HCT116 (cell line): Measurements from ENCODE around the gene CD58. TPM values are rescaled to one million over a fixed set of nuclear protein-coding genes. Genes with fewer than 3 reads are reported as not detected.

Experiments
- ATAC-seq: fragments of 200-7000 bp; cut with Tn5 transposase; 2 replicates; pipeline ENCODE4 v1.9.1; 2020; ENCODE audit warnings: mild to moderate bottlenecking, moderate library complexity
- BruUV-seq: library from RNA; stranded (reverse); fragments of 400-500 nt; replicated peaks from 2 replicates; lab custom pipeline; 2021; lab: Mats Ljungman, UMichigan
- CTCF ChIA-PET: fragments of 300-600 bp; sonication (Branson Sonifier 250); formaldehyde crosslinking; loops from one replicate; lab custom pipeline; 2021; ENCODE audit warnings: antibody characterized with exemption; lab: Charles Lee
- POLR2A ChIA-PET: fragments of 300-600, 350-600 bp; sonication (Branson Sonifier 250); formaldehyde crosslinking; loops from one replicate; lab custom pipeline; 2021; ENCODE audit warnings: antibody characterized with exemption; lab: Charles Lee
- RAD21 ChIA-PET, 2 experiments: fragments of 300-600 bp; sonication (Branson Sonifier 250); formaldehyde crosslinking; loops; one replicate each; lab custom pipeline; 2023; ENCODE audit warnings: low total read pairs in 2 of 2; ENCODE audit not compliant: uncharacterized antibody in 2 of 2, unreplicated experiment in 2 of 2, low non-redundant PET in 1 of 2; lab: Charles Lee
- DNase-seq: peaks from one replicate; pipeline ENCODE4 v3.0.0-alpha.2; 2010; ENCODE audit warnings: low read depth, low spot score
- H2AFZ ChIP-seq: fragments of 200-600 bp; shearing (Covaris generic), sonication (generic); 2 replicates; pipeline ENCODE4 v1.6.1; 2017; ENCODE audit warnings: low read depth, mixed run types, mixed read lengths, antibody characterized with exemption, low read length; ENCODE audit not compliant: poor library complexity, severe bottlenecking
- H3K27ac ChIP-seq: 2 replicates; pipeline ENCODE4 v1.5.1; 2012; ENCODE audit warnings: low read depth, low read length
- H3K27me3 ChIP-seq: fragments of 200-600 bp; sonication (generic); 2 replicates; pipeline ENCODE4 v1.6.1; 2016; ENCODE audit warnings: mixed run types, low read length, mixed read lengths; ENCODE audit not compliant: insufficient read depth
- H3K36me3 ChIP-seq, 2 experiments: fragments of 200-500 bp in 1 of 2; fragments of 200-600 bp in 1 of 2; sonication (Bioruptor generic) in 1 of 2; sonication (generic) in 1 of 2; 2 replicates each; pipeline versions ENCODE4 v1.5.1 to v1.6.1; 2014 to 2016; ENCODE audit warnings: low read length in 2 of 2, inconsistent platforms in 1 of 2, mixed read lengths in 1 of 2, mixed run types in 1 of 2; ENCODE audit not compliant: insufficient read depth in 2 of 2, control insufficient read depth in 1 of 2
- H3K4me1 ChIP-seq, 2 experiments: fragments of 200-600 bp in 1 of 2; sonication (generic) in 1 of 2; 2 replicates each; pipeline versions ENCODE4 v1.5.1 to v1.6.1; 2012 to 2017; ENCODE audit warnings: low read length in 2 of 2, inconsistent platforms in 1 of 2, mild to moderate bottlenecking in 1 of 2, mixed read lengths in 1 of 2, mixed run types in 1 of 2, moderate library complexity in 1 of 2; ENCODE audit not compliant: insufficient read depth in 2 of 2, control insufficient read depth in 1 of 2
- H3K4me2 ChIP-seq: fragments of 200-600 bp; sonication (generic); 2 replicates; pipeline ENCODE4 v1.6.1; 2017; ENCODE audit warnings: mixed run types, low read length, mixed read lengths
- H3K4me3 ChIP-seq, 2 experiments: fragments of 200-600 bp in 1 of 2; sonication (generic) in 1 of 2; replicated peaks in 1 of 2; 2 replicates each; pipeline ENCODE4 v1.5.1; 2011 to 2016; ENCODE audit warnings: low read length in 2 of 2, control low read depth in 1 of 2, low read depth in 1 of 2, mild to moderate bottlenecking in 1 of 2, mixed read lengths in 1 of 2, mixed run types in 1 of 2
- H3K79me2 ChIP-seq: fragments of 200-600 bp; sonication (generic); 2 replicates; pipeline ENCODE4 v1.6.1; 2017; ENCODE audit warnings: mild to moderate bottlenecking, mixed run types, low read length, moderate library complexity, mixed read lengths; ENCODE audit not compliant: insufficient read depth
- H3K9ac ChIP-seq: fragments of 200-600 bp; sonication (generic); 2 replicates; pipeline ENCODE4 v1.6.1; 2016; ENCODE audit warnings: low read length, mixed read lengths
- H3K9me2 ChIP-seq: fragments of 200-600 bp; sonication (generic), shearing (Covaris generic); 2 replicates; pipeline ENCODE4 v1.6.1; 2017; ENCODE audit warnings: mixed run types, mild to moderate bottlenecking, moderate library complexity; ENCODE audit not compliant: insufficient read depth
- H3K9me3 ChIP-seq, 2 experiments: fragments of 200-500 bp in 1 of 2; fragments of 200-600 bp in 1 of 2; sonication (Bioruptor generic) in 1 of 2; sonication (generic) in 1 of 2; 2 replicates each; pipeline ENCODE4 v1.6.1; 2014 to 2017; ENCODE audit warnings: low read length in 2 of 2, mixed read lengths in 2 of 2, inconsistent platforms in 1 of 2, low read depth in 1 of 2, mild to moderate bottlenecking in 1 of 2, mixed run types in 1 of 2, moderate library complexity in 1 of 2; ENCODE audit not compliant: control insufficient read depth in 1 of 2, insufficient read depth in 1 of 2
- H4K20me1 ChIP-seq: fragments of 200-600 bp; sonication (generic), shearing (Covaris generic); 2 replicates; pipeline ENCODE4 v1.6.1; 2017; ENCODE audit warnings: mixed run types, mild to moderate bottlenecking, moderate library complexity; ENCODE audit not compliant: insufficient read depth
- CBX3 ChIP-seq: IDR thresholded peaks from 2 replicates; pipeline ENCODE4 v1.6.1; 2012; ENCODE audit warnings: low read depth
- CEBPB ChIP-seq: IDR thresholded peaks from 2 replicates; pipeline ENCODE4 v1.6.1; 2012; ENCODE audit warnings: low read depth
- CTCF ChIP-seq, 3 experiments: fragments of 200-600 bp in 1 of 3; sonication (generic) in 1 of 3; IDR thresholded peaks in 2 of 3; conservative IDR thresholded peaks in 1 of 3; 2 replicates each; pipeline ENCODE4 v1.5.1; 2012 to 2017; ENCODE audit warnings: low read depth in 2 of 3, low read length in 2 of 3, antibody characterized with exemption in 1 of 3, borderline replicate concordance in 1 of 3, control low read depth in 1 of 3, mild to moderate bottlenecking in 1 of 3, mixed read lengths in 1 of 3, mixed run types in 1 of 3, moderate library complexity in 1 of 3; ENCODE audit not compliant: insufficient read depth in 1 of 3
- ELF1 ChIP-seq: IDR thresholded peaks from 2 replicates; pipeline ENCODE4 v1.6.1; 2012; ENCODE audit warnings: low read depth, borderline replicate concordance
- FOSL1 ChIP-seq: IDR thresholded peaks from 2 replicates; pipeline ENCODE4 v1.6.1; 2012; ENCODE audit warnings: low read depth
- JUND ChIP-seq: IDR thresholded peaks from 2 replicates; pipeline ENCODE4 v1.6.1; 2012
- POLR2AphosphoS5 ChIP-seq: IDR thresholded peaks from 2 replicates; pipeline ENCODE4 v1.6.1; 2011; ENCODE audit warnings: mild to moderate bottlenecking, low read depth, low read length, moderate library complexity
- RAD21 ChIP-seq: IDR thresholded peaks from 2 replicates; pipeline ENCODE4 v1.6.1; 2012; ENCODE audit warnings: low read depth, mild to moderate bottlenecking
- REST ChIP-seq: IDR thresholded peaks from 2 replicates; pipeline ENCODE4 v1.6.1; 2012; ENCODE audit warnings: low read depth
- SP1 ChIP-seq: IDR thresholded peaks from 2 replicates; pipeline ENCODE4 v1.6.1; 2012; ENCODE audit warnings: low read depth
- SRF ChIP-seq: IDR thresholded peaks from 2 replicates; pipeline ENCODE4 v1.6.1; 2012; ENCODE audit warnings: low read depth
- TCF7L2 ChIP-seq: IDR thresholded peaks from 2 replicates; pipeline ENCODE4 v1.7.0; 2011; ENCODE audit warnings: borderline replicate concordance, inconsistent platforms; ENCODE audit not compliant: insufficient read depth, insufficient read length; ENCODE audit errors: extremely low read depth
- YY1 ChIP-seq: IDR thresholded peaks from 2 replicates; pipeline ENCODE4 v1.6.1; 2011; ENCODE audit warnings: low read length, low read depth, moderate library complexity, mild to moderate bottlenecking; ENCODE audit not compliant: insufficient replicate concordance; ENCODE audit errors: extremely low read depth
- ZFX ChIP-seq: fragments of 450-650 bp; IDR thresholded peaks from 2 replicates; pipeline ENCODE4 v1.6.1; 2017
- ZNF274 ChIP-seq: fragments of 200-500 bp; sonication (Bioruptor generic); IDR thresholded peaks from 2 replicates; pipeline ENCODE4 v1.6.1; 2014; ENCODE audit warnings: mild to moderate bottlenecking, low read depth, low read length, inconsistent platforms
- intact Hi-C: fragments of 100-400 bp; cut with micrococcal nuclease; formaldehyde crosslinking; loops from 2 replicates; pipeline ENCODE4 v1.10.0; 2022
- total RNA-seq: library from RNA; stranded (reverse); gene quantifications from one replicate; pipeline ENCODE4 v1.2.1, GENCODE V29; 2021; ENCODE audit not compliant: unreplicated experiment
- TF ChIP-seq, protein P1 (sequence below): IDR thresholded peaks from 2 replicates; pipeline ENCODE4 v1.6.1; 2012
- TF ChIP-seq, protein P2 (sequence below): IDR thresholded peaks from 2 replicates; pipeline ENCODE4 v1.6.1; 2012

Gene CD58
- total RNA-seq, 1 experiment from 2014 or later, result 18.0 TPM

GRCh38 chr1:116531917-116532316 is 38.9 kb downstream of the CD58 start:
- no peak overlapping the region for H3K4me2 ChIP-seq
- DNase-seq, result no peak
- H3K4me1 ChIP-seq, result no peaks in the 10 kb centered on the region
- POLR2A ChIA-PET, result no interaction called here
- H3K9me3 ChIP-seq, result no peaks in the 10 kb centered on the region
- no peaks in the 10 kb centered on the region for H4K20me1 ChIP-seq
- H3K9me2 ChIP-seq, result 0 out of 2 replicates have a peak, but pooled peaks cover 3% of the 10 kb centered on the region
- CTCF ChIA-PET, result no interaction called here
- TF ChIP-seq ZFX, result no peak
- TF ChIP-seq JUND, result no peak
- TF ChIP-seq, protein P1, sequence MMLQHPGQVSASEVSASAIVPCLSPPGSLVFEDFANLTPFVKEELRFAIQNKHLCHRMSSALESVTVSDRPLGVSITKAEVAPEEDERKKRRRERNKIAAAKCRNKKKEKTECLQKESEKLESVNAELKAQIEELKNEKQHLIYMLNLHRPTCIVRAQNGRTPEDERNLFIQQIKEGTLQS, result no peak
- no peak for TF ChIP-seq SRF
- TF ChIP-seq, protein P2, sequence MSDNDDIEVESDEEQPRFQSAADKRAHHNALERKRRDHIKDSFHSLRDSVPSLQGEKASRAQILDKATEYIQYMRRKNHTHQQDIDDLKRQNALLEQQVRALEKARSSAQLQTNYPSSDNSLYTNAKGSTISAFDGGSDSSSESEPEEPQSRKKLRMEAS, result no peak
- no peak for TF ChIP-seq TCF7L2
- TF ChIP-seq RAD21, result no peak
- TF ChIP-seq CEBPB, result no peak
- no peak for TF ChIP-seq YY1
- TF ChIP-seq ZNF274, result no peak
- TF ChIP-seq ELF1, result no peak
- TF ChIP-seq SP1, result no peak
- TF ChIP-seq REST, result no peak
- no peak for TF ChIP-seq CTCF (IDR thresholded peaks at IDR 0.05 in 2 of 3, conservative IDR thresholded peaks at IDR 0.05 in 1 of 3; ENCODE audit: borderline replicate concordance in 1 of 3, insufficient read depth in 1 of 3, low read depth in 2 of 3, low read length in 2 of 3)
- TF ChIP-seq FOSL1, result no peak
- TF ChIP-seq CBX3, result no peak
- TF ChIP-seq POLR2AphosphoS5, result no peak
- no peak for ATAC-seq
- no peaks in the 10 kb centered on the region for H3K27me3 ChIP-seq
- no peak overlapping the region for H2AFZ ChIP-seq
- intact Hi-C loops, result no loop called here
- H3K79me2 ChIP-seq, result no peaks in the 10 kb centered on the region
- BruUV-seq, result no TSS peak
- peaks cover 0 to 9% of the 10 kb centered on the region in 2 experiments; a peak in 1 of 4 replicates for H3K36me3 ChIP-seq
- H3K4me3 ChIP-seq, result no peak overlapping the region
- no peak overlapping the region for H3K9ac ChIP-seq
- RAD21 ChIA-PET, result no interaction called here
- no peak overlapping the region for H3K27ac ChIP-seq
